Measurements from ENCODE around the gene AIMP1.
A peak's percentile ranks its signal among the peaks of the same experiment; 100 is the strongest.

The AIMP1 gene

DNA sequence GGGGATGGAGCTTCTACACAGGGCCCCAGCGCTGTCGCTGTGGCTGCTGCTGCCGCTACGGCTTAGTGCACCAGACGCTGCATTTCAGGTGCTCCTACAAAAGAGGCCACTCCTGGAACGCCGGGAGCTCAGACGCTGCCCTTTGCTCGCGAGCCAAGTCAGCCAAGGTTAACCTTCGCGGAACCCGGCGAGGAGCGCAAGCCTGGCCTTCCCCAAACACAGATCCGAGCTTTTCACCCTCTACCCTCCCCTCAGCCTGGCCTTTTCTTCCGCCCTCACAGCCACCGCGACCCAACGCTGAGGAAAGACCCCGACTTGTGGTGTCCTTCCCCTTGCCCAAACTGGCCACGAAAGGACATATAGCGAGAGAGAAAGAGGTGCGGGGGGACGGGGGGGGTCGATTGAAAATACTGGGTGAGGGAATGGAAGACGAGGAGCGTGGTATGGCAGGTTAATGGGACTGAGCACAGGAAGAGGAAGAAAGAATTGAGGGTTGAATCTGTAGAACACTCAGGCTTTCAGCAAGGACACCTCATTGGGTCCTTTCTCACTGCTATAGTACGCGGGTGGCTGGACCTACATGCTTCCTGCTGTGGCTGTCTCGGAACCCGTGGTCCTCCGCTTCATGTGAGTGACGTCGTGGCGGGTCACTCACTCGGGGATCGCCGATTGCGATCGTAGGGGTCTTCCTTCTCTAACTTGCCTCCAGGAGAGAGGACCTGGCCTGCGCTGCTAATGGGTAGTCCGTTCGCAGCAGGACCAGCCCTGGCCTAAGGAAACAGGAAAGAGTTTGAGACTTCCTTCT lies at the start of gene AIMP1, which contains the start of gene TBCK:
Gene AIMP1 (plus strand): TSS at position 583 of the 805 bp plus-strand sequence. CDS start 8,460 bp downstream, outside the sequence.
Gene TBCK (minus strand): TSS at position 242 of the 805 bp plus-strand sequence. CDS start 7,249 bp downstream, outside the sequence.
- peak; percentile 63 for DNase-seq (ENCODE audit: low read depth)

DNA sequence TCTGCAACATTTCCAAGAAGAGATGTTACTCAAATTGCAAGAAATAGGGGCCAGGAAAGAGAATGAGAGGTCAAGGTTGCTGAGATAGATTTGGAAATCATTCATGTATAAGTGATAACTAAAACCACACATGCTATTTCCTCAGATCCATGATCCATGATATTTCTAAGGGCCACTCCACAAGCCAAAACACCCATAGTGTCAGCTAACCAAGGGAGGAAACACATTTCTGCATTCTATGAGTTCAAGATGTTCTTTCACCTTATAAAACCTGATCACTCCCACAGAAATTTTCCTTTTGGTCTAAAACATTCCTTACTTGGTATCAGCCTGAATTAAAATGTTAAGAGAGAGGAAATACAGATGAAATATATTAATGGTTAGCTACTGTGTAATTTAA lies 47.6 kb upstream of the AIMP1 start:
- no peak for DNase-seq (ENCODE audit: low read depth)

DNA sequence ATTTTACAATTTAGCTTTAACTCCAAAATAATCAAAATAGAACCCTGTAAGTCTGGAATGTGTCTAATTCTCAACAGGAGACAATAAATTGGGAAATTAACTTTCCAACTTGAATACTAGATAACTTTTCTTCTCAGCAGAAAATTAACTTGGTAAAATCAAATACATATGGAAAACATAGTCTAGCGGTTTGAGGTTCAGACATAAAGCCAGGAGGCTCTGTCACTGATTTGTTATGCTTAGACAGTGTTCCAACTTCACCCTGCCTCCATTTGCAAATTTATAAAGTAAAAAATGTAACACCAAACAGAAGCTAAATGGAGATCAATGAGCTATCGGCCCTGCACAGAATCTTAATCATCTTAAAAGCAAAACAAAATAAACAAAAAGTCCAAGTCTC lies 46.6 kb upstream of the AIMP1 start:
- no peak for DNase-seq (ENCODE audit: low read depth)

DNA sequence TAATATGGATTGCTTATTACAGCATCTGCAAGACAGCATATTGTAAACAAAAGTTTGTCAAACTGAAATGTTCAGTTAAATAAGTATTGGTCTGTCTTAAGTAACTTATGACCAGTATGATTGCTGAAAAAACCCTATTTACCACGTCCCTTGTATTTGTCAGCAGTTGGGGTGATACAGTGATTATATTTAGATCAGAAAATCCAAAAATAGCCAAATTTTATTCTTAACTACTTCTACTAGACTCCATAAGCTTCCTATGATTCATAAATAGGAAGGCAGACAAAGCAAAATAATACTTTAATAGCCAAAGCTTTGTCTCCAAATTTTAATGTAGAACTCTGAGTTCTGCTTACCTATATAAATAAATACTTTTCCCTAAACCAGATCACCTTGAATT lies 45.6 kb upstream of the AIMP1 start:
- DNase-seq (ENCODE audit: low read depth) = no peak

DNA sequence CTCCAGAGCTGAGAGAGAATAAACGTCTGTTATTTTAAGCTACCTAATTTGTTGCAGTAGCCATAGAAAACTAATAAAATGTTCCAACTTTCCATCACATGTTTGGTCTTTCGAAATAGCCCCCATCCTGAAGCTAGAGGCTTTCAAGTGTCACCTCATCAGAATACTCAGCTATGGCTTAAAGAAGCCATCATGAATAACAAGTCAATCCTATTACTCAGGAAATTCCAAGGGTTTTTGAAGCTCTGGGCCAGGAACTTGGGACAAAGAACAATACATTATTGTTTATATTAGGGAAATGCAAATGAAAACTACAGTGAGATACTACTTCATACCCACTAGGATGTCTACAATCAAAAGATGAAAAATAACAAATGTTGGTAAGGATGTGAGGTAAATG lies 42.5 kb upstream of the AIMP1 start:
- no peak for DNase-seq (ENCODE audit: low read depth)

DNA sequence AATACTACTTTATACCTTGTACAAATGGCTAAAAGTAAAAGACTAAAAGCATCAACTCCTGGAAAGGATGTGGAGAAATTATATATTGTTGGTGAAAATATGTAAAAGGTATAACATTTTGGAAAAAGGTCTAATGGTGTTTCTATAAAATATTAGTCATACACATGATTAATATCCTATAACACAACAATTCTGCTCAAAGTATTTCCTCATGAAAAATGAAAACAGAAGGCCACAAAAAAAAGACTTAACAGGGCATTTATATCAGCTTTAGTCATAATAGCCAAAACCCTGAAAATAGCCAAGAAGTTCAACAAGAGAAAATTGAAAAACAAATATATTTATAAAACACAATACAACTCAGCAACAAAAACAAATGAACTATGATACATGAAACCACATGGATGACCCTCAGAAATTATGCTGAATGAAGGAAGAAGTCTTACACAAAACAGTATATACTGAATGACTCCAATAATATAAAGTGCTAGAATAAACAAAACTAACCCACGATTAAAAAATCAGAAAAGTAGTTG lies 39.1 kb upstream of the AIMP1 start:
- no peak for DNase-seq (ENCODE audit: low read depth)

DNA sequence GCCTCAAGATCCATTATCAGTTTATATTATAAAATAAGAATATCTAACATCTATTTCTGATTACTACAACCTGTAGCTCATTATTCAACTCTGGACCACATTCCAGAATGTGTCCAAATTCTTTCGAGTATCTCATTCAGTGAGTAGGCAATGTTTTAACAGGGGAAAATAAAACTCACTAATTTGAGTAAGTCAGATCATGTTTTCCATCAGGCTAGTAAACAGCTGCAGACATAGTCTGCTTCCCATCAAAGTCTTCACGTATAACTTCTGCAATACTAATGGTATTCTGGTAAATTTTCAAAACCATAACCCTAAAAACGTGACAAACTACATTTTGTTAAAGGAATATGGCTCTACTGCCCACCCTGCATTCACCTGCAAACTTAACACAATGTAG lies 32.1 kb upstream of the AIMP1 start:
- DNase-seq (ENCODE audit: low read depth) = no peak

DNA sequence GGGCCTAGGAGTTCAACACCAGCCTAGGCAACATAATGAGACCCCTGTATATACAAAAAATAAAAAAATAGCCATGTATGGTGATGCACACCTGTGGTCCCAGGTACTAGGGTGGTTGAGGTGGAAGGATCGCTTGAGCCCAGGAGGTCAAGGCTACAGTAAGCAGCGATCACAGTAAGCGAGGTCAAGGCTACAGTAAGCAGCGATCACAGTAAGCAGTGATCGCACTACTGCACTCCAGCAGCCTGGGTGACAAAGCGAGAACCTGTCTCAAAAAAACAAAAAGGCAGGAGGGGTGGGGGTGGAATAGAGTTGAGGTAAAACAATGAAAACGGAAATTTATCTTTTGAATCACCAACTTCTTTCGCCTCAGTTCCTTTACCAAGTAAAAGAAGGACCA lies 29.7 kb upstream of the AIMP1 start:
- no peak for DNase-seq (ENCODE audit: low read depth)

DNA sequence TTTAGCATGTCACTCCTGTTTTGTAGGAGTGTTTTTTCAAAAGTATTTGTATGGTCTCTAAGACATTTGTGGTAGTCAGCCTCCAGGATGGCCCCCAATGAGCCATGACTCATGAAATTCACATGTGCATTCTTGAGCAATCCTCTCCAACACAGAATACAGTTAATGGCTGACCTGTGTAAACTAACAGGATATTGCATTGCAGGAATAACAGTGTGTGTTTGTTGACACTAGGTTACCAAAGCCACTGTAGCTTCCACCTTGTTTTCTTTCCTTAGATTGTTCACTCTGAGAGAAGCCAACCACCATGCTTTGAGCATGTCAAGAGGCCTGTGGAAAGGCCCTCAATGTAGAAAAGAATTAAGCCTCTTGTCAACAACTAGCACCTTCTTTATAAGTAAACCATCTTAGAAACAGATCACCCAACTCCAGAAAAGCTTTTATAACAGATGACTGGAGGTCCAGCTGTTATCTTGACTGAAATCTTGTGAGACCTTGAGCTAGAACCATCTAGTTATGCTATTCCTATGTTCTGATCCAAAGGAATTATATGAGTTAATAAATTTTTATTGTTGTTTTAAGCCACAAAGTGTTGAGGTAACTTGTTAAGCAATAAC lies 28.9 kb upstream of the AIMP1 start:
- peak; percentile 83 for DNase-seq (ENCODE audit: low read depth)

DNA sequence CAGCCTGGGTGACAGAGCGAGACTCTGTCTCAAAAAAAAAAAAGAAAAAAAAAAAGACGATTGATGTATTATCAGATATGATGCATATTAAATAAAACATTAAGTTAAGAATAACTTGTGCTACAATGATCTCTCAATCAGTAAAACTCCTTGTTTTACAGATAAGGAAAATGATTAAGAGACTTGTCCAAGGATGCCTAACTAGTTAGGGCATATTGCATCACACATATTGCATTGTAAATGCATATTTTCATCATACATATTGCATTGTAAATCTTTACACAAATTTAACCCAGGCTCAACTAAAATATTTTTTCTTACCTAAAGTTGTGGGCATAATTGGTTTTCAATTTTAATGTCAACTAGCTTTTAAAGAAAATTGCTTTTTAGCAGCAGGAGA lies 26.6 kb upstream of the AIMP1 start:
- DNase-seq (ENCODE audit: low read depth) = no peak

DNA sequence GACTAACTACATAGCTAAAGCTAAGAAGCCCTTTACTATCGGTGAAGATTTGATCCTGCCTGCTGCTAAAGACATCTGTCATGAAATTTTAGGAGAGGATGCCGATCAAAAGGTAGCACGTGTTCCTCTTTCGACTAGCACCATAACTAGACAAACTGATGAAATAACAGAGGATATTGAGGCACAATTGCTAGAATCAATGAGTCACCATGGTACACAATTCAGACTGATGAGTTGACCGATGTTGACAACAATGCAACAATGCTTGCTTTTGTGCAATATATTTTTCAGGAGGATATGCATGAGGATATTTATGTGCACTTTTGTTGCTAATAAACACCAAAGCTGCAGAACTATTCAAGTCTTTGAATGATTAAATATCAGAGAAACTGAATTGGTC lies 24.7 kb upstream of the AIMP1 start:
- no peak for DNase-seq (ENCODE audit: low read depth)

DNA sequence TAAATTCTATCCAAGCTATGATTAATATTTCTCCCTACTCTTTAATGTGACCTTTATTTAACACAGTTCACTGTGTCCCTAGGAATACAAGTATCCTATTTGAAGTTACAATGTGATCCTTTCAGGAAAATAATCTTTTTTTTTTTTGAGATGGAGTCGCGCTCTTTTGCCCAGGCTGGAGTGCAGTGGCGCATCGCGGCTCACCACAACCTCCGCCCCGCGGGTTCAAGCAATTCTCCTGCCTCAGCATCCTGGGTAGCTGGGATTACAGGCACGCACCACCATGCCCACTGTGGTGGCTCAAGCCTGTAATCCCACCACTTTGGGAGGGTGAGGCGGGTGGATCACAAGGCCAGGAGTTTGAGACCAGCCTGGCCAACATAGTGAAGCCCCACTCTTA lies 22.3 kb upstream of the AIMP1 start:
- DNase-seq (ENCODE audit: low read depth) = no peak

DNA sequence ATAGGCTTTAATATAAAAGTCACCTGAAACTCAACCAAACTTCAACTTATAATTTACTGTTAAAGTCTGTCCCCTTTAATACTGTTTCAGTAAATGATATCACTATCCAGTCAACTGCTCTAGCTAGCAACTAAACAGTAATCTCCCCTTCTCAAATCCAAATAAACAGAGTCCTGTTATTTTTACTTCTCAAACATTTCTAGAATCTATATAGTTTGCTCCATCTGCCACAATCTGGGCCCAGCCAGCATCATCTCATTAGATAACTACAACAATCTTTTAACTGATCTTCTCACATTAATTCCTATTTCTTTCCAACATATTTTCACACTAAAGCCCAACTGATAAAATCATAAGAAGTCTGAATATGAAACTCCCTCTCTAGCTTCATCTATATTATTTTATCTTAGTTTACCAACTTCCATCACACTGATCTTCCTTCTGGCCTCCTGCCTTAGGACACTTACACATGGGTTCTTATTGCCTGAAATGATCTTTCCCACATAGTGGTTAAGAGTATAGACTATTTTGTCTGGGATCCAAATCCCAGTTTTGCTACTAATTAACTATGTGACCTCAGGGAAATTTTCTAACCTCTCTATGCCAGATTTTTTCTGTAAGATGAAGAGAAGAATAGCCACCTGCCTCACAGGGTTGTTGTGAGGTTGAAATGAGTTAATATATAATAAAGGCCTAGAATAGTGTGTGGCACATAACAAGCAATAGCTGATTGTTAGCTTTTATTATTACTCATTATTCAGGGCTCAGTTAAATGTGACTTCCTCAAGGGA lies 18.9 kb upstream of the AIMP1 start:
- DNase-seq (ENCODE audit: low read depth) = no peak

DNA sequence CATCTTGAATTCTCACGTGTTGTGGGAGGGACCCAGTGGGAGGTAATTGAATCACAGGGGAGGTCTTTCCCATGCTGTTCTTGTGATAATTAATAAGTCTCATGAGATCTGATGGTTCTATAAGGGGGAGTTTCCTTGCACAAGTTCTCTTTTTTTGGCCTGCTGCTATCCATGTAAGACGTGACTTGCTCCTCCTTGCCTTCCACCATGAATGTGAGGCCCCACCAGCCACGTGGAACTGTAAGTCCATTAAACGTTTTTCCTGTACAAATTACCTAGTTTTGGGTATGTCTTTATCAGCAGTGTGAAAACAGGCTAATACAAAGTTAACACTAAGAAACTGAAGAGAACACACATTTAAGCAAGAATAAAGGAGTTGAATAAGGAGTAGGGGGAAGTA lies 16.4 kb upstream of the AIMP1 start:
- DNase-seq (ENCODE audit: low read depth) = no peak

DNA sequence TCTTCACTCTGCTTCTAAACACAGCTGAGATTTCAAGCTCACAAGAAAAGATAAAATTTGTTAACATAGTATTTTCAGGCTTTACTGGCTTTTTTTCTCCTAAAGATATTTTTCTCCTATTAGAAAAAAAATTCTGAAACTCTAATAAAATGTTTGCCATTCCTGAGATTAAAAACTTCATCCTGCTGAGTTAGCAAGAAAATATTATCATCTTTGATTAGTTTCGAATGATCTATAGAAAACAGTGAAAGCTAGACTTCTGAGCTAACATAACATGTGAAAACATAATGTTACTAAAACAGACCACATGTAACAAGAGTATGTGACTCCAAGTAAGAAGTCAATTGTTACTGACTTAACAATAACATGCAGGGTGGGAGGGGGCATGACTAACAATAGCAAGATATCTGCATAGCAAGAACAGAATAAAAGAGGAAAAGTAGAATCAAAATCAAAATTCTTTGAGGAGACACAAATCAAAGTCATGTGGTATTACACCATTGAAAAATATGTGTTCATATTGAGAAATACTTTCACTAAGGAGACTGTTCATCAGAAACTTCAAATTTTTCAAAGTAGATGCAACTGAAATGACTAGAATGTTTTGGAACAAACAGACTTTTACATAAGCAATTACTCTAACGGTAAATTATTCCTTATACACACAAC lies 14.8 kb upstream of the AIMP1 start:
- DNase-seq (ENCODE audit: low read depth) = no peak

DNA sequence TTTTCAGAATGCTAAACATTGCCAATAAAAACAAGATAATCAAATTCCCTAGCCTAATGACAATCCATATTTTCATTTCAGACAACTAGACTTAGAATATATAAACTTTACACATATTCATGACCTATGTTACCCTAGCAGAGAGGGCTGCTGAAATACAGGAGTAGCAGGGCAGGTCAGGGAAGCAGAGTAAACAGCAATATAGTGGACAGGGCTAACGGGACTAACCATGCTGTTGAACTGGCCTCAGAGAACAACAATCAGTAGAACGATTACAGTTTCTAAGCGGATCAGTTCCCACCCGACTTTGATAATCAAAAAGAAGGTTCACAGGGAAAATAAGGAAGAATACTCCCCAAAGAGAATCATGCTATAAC lies 14.3 kb upstream of the AIMP1 start:
- no peak for DNase-seq (ENCODE audit: low read depth)

DNA sequence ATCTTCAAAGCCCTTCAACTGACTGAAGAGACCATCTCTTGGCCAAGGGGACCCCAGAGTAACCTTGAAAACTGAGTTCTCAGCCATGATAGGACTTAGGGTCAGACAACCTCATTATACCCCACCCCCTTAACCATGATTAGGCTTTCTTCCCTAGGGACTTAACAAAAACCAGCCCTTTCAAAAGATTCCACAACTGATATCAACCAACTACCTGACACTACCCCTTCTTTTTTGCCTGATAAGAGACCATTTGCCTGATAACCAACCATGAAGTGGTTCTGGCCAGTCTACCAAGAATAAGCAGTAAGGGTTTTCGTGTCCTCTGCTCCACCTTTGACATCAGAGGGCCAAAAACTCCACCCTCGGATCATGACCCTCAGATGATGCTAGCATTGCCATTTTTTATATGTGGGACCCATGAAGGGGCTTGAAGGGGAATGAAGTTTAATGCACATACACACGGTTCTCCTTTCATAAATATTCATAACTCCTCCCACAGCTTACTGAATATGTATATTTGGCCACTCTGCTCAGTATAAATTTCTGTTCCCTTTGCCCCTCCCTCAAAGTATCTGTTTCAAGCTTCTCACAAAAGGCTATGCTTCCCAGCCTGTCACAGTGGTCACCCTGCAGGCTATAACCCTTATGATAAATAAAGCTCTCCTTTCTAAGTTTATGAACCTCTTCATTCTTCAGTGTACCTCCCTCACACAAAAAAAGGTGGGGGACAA lies 12.6 kb upstream of the AIMP1 start:
- DNase-seq (ENCODE audit: low read depth) = no peak

DNA sequence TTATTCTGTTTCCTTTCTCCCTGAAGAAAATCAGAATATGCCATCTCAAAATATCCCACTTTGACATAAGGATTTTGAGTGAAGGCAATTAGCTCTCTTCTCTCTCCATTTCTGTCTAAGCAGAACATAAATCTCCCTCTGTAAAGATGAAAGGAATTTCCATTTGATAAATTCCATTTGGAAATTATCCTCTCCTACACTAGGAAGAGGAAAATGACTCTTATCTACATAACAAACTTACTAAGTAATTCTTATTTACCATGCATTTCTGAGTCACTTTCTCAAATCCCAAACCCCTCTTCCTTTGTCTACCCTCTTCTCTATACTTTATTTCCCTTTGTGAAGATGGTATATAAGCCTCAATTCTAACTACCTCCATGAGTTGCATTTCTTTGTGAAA lies 11.7 kb upstream of the AIMP1 start:
- DNase-seq (ENCODE audit: low read depth) = no peak

DNA sequence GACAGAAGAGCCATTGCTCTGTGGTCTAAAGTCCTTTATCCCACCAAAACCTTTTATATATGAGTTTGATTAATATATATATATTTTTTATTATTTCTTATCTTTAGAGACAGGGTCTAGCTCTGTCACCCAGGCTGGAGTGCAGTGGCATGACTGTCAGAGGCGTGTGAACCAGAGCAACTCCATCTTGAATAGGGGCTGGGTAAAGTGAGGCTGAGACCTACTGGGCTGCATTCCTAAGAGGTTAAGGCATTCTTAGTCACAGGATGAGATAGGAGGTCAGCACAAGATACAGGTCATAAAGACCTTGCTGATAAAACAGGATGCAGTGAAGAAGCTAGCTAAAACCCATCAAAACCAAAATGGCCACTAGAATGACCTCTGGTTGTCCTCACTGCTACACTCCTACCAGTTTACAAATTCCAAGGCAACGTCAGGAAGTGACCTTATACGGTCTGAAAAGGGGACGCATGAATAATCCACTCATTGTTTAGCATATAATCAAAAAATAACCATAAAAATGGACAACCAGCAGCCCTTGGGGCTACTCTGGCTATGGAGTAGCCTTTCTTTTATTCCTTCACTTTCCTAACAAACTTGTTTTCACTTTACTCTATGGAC lies 10.8 kb upstream of the AIMP1 start:
- DNase-seq (ENCODE audit: low read depth) = no peak

DNA sequence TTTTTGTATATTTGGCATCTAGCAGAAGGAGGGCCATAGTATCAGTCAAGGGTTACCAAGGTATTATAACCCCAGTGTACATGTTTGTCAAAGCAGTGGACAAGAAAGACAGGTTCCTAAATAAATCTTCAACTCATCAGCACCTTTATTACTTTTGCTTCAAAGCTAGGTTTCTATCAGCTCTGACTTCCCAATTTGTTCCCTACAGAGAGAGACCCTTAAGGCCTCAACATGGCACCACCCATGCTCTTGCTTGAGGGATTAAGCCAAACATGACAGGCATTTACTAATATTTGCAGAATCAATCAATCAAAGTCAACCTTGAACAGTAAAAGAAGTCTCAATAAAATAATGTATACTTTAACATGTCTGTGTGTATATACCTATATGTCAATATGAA lies 9.8 kb upstream of the AIMP1 start:
- no peak for DNase-seq (ENCODE audit: low read depth)

DNA sequence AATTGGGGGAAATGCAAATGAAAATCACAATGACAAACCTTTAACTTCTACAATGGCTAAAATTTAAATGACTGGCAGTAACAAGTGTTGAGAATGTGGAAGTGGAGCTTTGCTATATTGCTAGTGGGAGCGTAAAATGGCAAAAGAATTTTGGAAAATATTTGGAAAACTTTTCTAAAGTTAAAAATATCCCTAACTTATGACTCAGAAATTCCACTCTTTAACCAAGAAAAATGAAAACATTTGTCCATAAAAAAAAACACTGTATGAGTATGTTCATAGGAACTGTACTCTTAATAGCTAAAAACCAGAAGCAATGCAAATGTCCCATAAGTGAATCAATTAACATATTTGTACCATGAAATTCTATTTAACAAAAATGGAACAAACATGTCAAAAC lies 4.0 kb upstream of the AIMP1 start:
- no peak for DNase-seq (ENCODE audit: low read depth)
